Small intestine (tissue), 7 donors: ENCODE results near the gene TOR1A. TPM values are rescaled to one million over a fixed set of nuclear protein-coding genes. Genes with fewer than 3 reads are reported as not detected.

Experiments used
- DNase-seq, 2 donors: peaks; one replicate each; pipeline versions ENCODE4 v3.0.0 to v3.0.0-alpha.2; 2013
- FAIRE-seq: peaks from 2 replicates; lab custom pipeline; 2012; peaks lifted over from hg19 to GRCh38; lab: Jason Lieb, UNC
- H3K27ac ChIP-seq, 3 donors: one replicate each; pipeline ENCODE4 v1.5.1; 2013; ENCODE audit warnings: low read length in 2 of 3, mild to moderate bottlenecking in 2 of 3, control low read depth in 1 of 3, inconsistent platforms in 1 of 3, low read depth in 1 of 3, moderate library complexity in 1 of 3
- H3K27me3 ChIP-seq, 3 donors: one replicate each; pipeline ENCODE4 v1.6.1; 2013; ENCODE audit warnings: low read length in 3 of 3, inconsistent platforms in 1 of 3; ENCODE audit not compliant: control insufficient read depth in 3 of 3, insufficient read depth in 3 of 3
- H3K36me3 ChIP-seq, 3 donors: one replicate each; pipeline ENCODE4 v1.6.1; 2013; ENCODE audit warnings: low read length in 3 of 3, inconsistent platforms in 1 of 3, low read depth in 1 of 3, mild to moderate bottlenecking in 1 of 3, moderate library complexity in 1 of 3; ENCODE audit not compliant: control insufficient read depth in 3 of 3, insufficient read depth in 2 of 3
- H3K4me1 ChIP-seq, 3 donors: one replicate each; pipeline ENCODE4 v1.6.1; 2013; ENCODE audit warnings: low read length in 2 of 3, inconsistent platforms in 1 of 3, low read depth in 1 of 3, mild to moderate bottlenecking in 1 of 3, moderate library complexity in 1 of 3; ENCODE audit not compliant: control insufficient read depth in 3 of 3, insufficient read depth in 2 of 3
- H3K4me3 ChIP-seq, 3 donors: one replicate each; pipeline ENCODE4 v1.5.1; 2013; ENCODE audit warnings: low read length in 3 of 3, control low read depth in 1 of 3, inconsistent platforms in 1 of 3, low read depth in 1 of 3, mild to moderate bottlenecking in 1 of 3, moderate library complexity in 1 of 3
- H3K9me3 ChIP-seq, 2 donors: one replicate each; pipeline ENCODE4 v1.6.1; 2013; ENCODE audit warnings: low read depth in 1 of 2, low read length in 1 of 2; ENCODE audit not compliant: control insufficient read depth in 2 of 2, insufficient read depth in 1 of 2
- WGBS, 3 donors: extraction: QIAGEN DNeasy Blood & Tissue Kit; methylation state at CpG; one replicate each; pipeline ENCODE4 v1.1.7; 2013; 5-methylcytosine and 5-hydroxymethylcytosine counted together
- polyA plus RNA-seq, 4 donors: library from polyadenylated mRNA; stranded (reverse) in 3 of 4; unstranded in 1 of 4; fragments of 200-250 nt in 3 of 4; fragments of 120-200 nt in 1 of 4; gene quantifications; one replicate each; pipeline versions ENCODE4 v1.2.1 to v1.2.3, GENCODE V29; 2013
- donor health status: healthy with polysubstance abuse.
- donor health status: control.
- donor health status: control.
- donor health status: Bipolar disorder and iron deficiency.
- donor health status: healthy.

Gene TOR1A
- polyA plus RNA-seq, 4 donors, result 16.3 to 31.2 (median 23.1) TPM

- 88 to 89% (median 89%) methylated on average over 7 of the region's 7 CpGs for WGBS, 3 donors
- Histone ChIP-seq H3K36me3 (peaks cover 12 to 74% (median 12%) of the 10 kb centered on the region in 3 donors), H3K27ac (no peak overlapping the region), H3K4me3 (no peak overlapping the region), H3K4me1 (no peaks in the 10 kb centered on the region), H3K27me3 (no peaks in the 10 kb centered on the region), H3K9me3 (no peaks in the 10 kb centered on the region)
- DNase-seq (no peak), FAIRE-seq (no peak)
Measured at GRCh38 chr9:129857207-129857606, 33.3 kb upstream of the TOR1A start.

- FAIRE-seq, result no peak
- Histone ChIP-seq H3K9me3 (no peaks in the 10 kb centered on the region), H3K27me3 (no peaks in the 10 kb centered on the region), H3K27ac (peak overlapping the region in 1 of 3 donors; percentile 38), H3K36me3 (peaks cover 12 to 70% (median 13%) of the 10 kb centered on the region in 3 donors), H3K4me1 (no peaks in the 10 kb centered on the region), H3K4me3 (no peak overlapping the region)
- 82 to 92% (median 83%) methylated on average over 4 of the region's 4 CpGs for WGBS, 3 donors
- peak in 1 of 2 donors; percentile 34 for DNase-seq
Measured at GRCh38 chr9:129854588-129855110, 30.7 kb upstream of the TOR1A start.

- Histone ChIP-seq H3K36me3 (peaks cover 12 to 66% (median 13%) of the 10 kb centered on the region in 3 donors), H3K4me1 (no peaks in the 10 kb centered on the region), H3K27ac (no peak overlapping the region), H3K9me3 (no peaks in the 10 kb centered on the region), H3K27me3 (no peaks in the 10 kb centered on the region), H3K4me3 (no peak overlapping the region)
- no peak for FAIRE-seq
- DNase-seq, result no peak
- WGBS, 3 donors, result 51 to 87% (median 55%) methylated on average over 3 of the region's 3 CpGs
Measured at GRCh38 chr9:129853614-129854013, 29.7 kb upstream of the TOR1A start.

GRCh38 chr9:129852579-129852978 is 28.6 kb upstream of the TOR1A start:
- H3K4me3 ChIP-seq, result no peak overlapping the region
- FAIRE-seq (no peak), DNase-seq (no peak)
- H3K36me3 ChIP-seq, result peaks cover 9 to 55% (median 12%) of the 10 kb centered on the region in 3 donors
- H3K27ac ChIP-seq, result no peak overlapping the region
- no peaks in the 10 kb centered on the region for H3K4me1 ChIP-seq
- H3K27me3 ChIP-seq, result no peaks in the 10 kb centered on the region
- no peaks in the 10 kb centered on the region for H3K9me3 ChIP-seq
- 72 to 89% (median 81%) methylated on average over 5 of the region's 5 CpGs for WGBS, 3 donors

- FAIRE-seq (no peak), DNase-seq (no peak)
- 75 to 94% (median 85%) methylated on average over 5 of the region's 5 CpGs for WGBS, 3 donors
- Histone ChIP-seq H3K27me3 (no peaks in the 10 kb centered on the region), H3K4me1 (no peaks in the 10 kb centered on the region), H3K36me3 (peaks cover 5 to 48% (median 12%) of the 10 kb centered on the region in 3 donors), H3K4me3 (no peak overlapping the region), H3K9me3 (no peaks in the 10 kb centered on the region), H3K27ac (no peak overlapping the region)
Measured at GRCh38 chr9:129851821-129852220, 27.9 kb upstream of the TOR1A start.

- H3K9me3 ChIP-seq, result no peaks in the 10 kb centered on the region
- H3K36me3 ChIP-seq, result peaks cover 5 to 40% (median 9%) of the 10 kb centered on the region in 3 donors
- H3K4me1 ChIP-seq, result no peaks in the 10 kb centered on the region
- no peak overlapping the region for H3K27ac ChIP-seq
- no peak overlapping the region for H3K4me3 ChIP-seq
- WGBS, 3 donors, result 87 to 91% (median 88%) methylated on average over 6 of the region's 6 CpGs
- H3K27me3 ChIP-seq, result no peaks in the 10 kb centered on the region
- no peak for FAIRE-seq
- DNase-seq, result no peak
Measured at GRCh38 chr9:129850821-129851550, 27.1 kb upstream of the TOR1A start.

GRCh38 chr9:129849901-129850300 is 26.0 kb upstream of the TOR1A start:
- H3K27ac ChIP-seq, result no peak overlapping the region
- 82 to 89% (median 87%) methylated on average over 6 of the region's 6 CpGs for WGBS, 3 donors
- no peaks in the 10 kb centered on the region for H3K4me1 ChIP-seq
- no peak overlapping the region for H3K4me3 ChIP-seq
- H3K9me3 ChIP-seq, result no peaks in the 10 kb centered on the region
- DNase-seq (no peak), FAIRE-seq (no peak)
- H3K27me3 ChIP-seq, result no peaks in the 10 kb centered on the region
- H3K36me3 ChIP-seq, result peaks cover 5 to 35% (median 9%) of the 10 kb centered on the region in 3 donors

- Histone ChIP-seq H3K27me3 (no peaks in the 10 kb centered on the region), H3K27ac (no peak overlapping the region), H3K9me3 (no peaks in the 10 kb centered on the region), H3K36me3 (peaks cover 5 to 31% (median 8%) of the 10 kb centered on the region in 3 donors), H3K4me1 (no peaks in the 10 kb centered on the region), H3K4me3 (no peak overlapping the region)
- DNase-seq (no peak), FAIRE-seq (no peak)
- 79 to 92% (median 88%) methylated on average over 4 of the region's 4 CpGs for WGBS, 3 donors
Measured at GRCh38 chr9:129848712-129849441, 24.9 kb upstream of the TOR1A start.
